Liver (tissue), 10 donors: ENCODE measurements around the gene SPDYE9. TPM values are rescaled to one million over a fixed set of nuclear protein-coding genes. Genes with fewer than 3 reads are reported as not detected.
"Not testable (repeated sequence)": the region's sequence is repeated elsewhere in the genome, so short reads cannot be mapped to it uniquely, and the experiment has no call there.

Experiments used
- DNase-seq: peaks from one replicate; pipeline ENCODE4 v3.0.0-alpha.2; 2017; ENCODE audit warnings: low spot score
- H3K27ac ChIP-seq, 2 donors: one replicate each; pipeline ENCODE4 v1.7.0; 2013; ENCODE audit warnings: inconsistent platforms in 2 of 2, low read length in 2 of 2, control low read depth in 1 of 2, low read depth in 1 of 2, mild to moderate bottlenecking in 1 of 2
- H3K27me3 ChIP-seq, 4 donors: one replicate each; pipeline versions ENCODE4 v1.6.1 to v1.7.0; 2013; ENCODE audit warnings: low read length in 3 of 4, inconsistent platforms in 1 of 4, mild to moderate bottlenecking in 1 of 4, moderate library complexity in 1 of 4; ENCODE audit not compliant: control insufficient read depth in 4 of 4, insufficient read depth in 4 of 4
- H3K36me3 ChIP-seq, 4 donors: one replicate each; pipeline versions ENCODE4 v1.6.1 to v1.7.0; 2013; ENCODE audit warnings: low read length in 3 of 4, mild to moderate bottlenecking in 3 of 4, low read depth in 1 of 4, moderate library complexity in 1 of 4; ENCODE audit not compliant: control insufficient read depth in 4 of 4, insufficient read depth in 3 of 4
- H3K4me1 ChIP-seq, 4 donors: one replicate each; pipeline versions ENCODE4 v1.6.1 to v1.7.0; 2013; ENCODE audit warnings: low read length in 3 of 4, mild to moderate bottlenecking in 3 of 4, moderate library complexity in 1 of 4; ENCODE audit not compliant: control insufficient read depth in 4 of 4, insufficient read depth in 4 of 4
- H3K4me3 ChIP-seq, 3 donors: one replicate each; pipeline versions ENCODE4 v1.6.1 to v1.7.0; 2013; ENCODE audit warnings: low read length in 3 of 3, control low read depth in 1 of 3, low read depth in 1 of 3, mild to moderate bottlenecking in 1 of 3
- H3K9ac ChIP-seq, 2 donors: one replicate each; pipeline ENCODE4 v1.7.0; 2013; ENCODE audit warnings: low read length in 2 of 2, mild to moderate bottlenecking in 2 of 2, moderate library complexity in 2 of 2, control low read depth in 1 of 2, low read depth in 1 of 2
- H3K9me3 ChIP-seq, 4 donors: one replicate each; pipeline versions ENCODE4 v1.6.1 to v1.7.0; 2013; ENCODE audit warnings: low read length in 3 of 4; ENCODE audit not compliant: control insufficient read depth in 4 of 4
- WGBS: extraction: QIAGEN DNeasy Blood & Tissue Kit; methylation state at CpG from one replicate; pipeline ENCODE4 v1.1.7; 2013; 5-methylcytosine and 5-hydroxymethylcytosine counted together
- polyA plus RNA-seq, 2 donors: library from polyadenylated mRNA; stranded (reverse) in 1 of 2; unstranded in 1 of 2; fragments of 200-250 nt in 1 of 2; fragments of >200 nt in 1 of 2; fragmentation: Nextera tagmentation in 1 of 2; extraction: Ambion mirVana in 1 of 2; gene quantifications; one replicate each; pipeline versions ENCODE4 v1.2.1 to v1.2.3, GENCODE V29; 2013 to 2015
- small RNA-seq: library from RNA; depleted of rRNA; stranded (forward); fragments of <200 nt; gene quantifications from one replicate; pipeline ENCODE3, GENCODE V24; 2014
- total RNA-seq, 2 donors: library from RNA; depleted of rRNA; stranded (reverse); fragments of >200 nt; gene quantifications; one replicate each; pipeline ENCODE4 v1.2.3, GENCODE V29; 2014
- donor health status: healthy.
- donor health status: healthy.
- donor health status: healthy.
- donor health status: healthy.
- donor health status: healthy.

Gene SPDYE9
- total and polyA plus RNA-seq, 4 donors, result 0.61 TPM; not detected in 3

DNA sequence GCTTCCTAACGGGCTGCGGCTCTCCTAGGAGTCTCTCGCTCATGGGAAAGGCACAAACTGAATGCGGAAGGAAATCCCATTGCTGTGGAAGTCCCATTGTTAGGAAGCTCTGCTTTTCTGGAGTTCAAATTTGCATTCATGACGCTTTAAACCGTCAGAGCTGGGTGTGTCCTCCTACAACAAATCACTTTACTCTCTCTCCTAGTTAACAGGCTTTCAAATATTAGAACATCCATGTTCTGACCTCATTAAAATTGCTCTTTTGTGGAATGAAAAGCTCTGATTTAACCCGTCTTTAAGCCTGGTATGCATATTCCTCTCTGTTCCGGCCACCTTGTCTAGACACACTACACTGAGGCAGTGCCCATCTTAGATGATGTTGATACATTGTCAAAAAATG is 56.2 kb downstream of the SPDYE9 start, which contains the start of gene SPDYE8:
SPDYE8 (minus strand) TSS at position 101 of the 400 bp plus-strand sequence. CDS start 1,800 bp downstream, outside the sequence.
- WGBS, result no CpG with 5 or more reads among the region's 8 CpGs
- H3K4me3 ChIP-seq, H3K9ac ChIP-seq, H3K27me3 ChIP-seq, H3K9me3 ChIP-seq, H3K36me3 ChIP-seq, H3K27ac ChIP-seq, DNase-seq, H3K4me1 ChIP-seq: not testable (repeated sequence)

Small RNAs within 50 kb of the gene (small RNA-seq; reads per million reads assigned to genes)
- gene RF00019, result not detected

Other genes with a start within 250 kb of the SPDYE9 start
- gene POM121, start 160.9 kb downstream of the SPDYE9 start, total RNA-seq, result 10 to 100 TPM in 1 of 2 donors, 1 to 10 TPM in 1; 8.5 to 10.6 TPM
- gene POM121, start 160.9 kb downstream of the SPDYE9 start, polyA plus RNA-seq, result 10 to 100 TPM in 1 of 2 donors, 1 to 10 TPM in 1; 6.1 to 13.8 TPM
- under 1 TPM in 1 of 2 donors, not detected in 1; 0.50 TPM for gene TRIM74, start 116.6 kb downstream of the SPDYE9 start, total RNA-seq
- gene TRIM74, start 116.6 kb downstream of the SPDYE9 start, polyA plus RNA-seq, result under 1 TPM in 1 of 2 donors, not detected in 1; 0.14 TPM
- not detected for gene SPDYE8, start 56.3 kb downstream of the SPDYE9 start, total RNA-seq
- gene SPDYE8, start 56.3 kb downstream of the SPDYE9 start, polyA plus RNA-seq, result under 1 TPM in 1 of 2 donors, not detected in 1; 0.43 TPM
- not detected for gene SPDYE11, start 28.1 kb downstream of the SPDYE9 start, total RNA-seq
- under 1 TPM in 1 of 2 donors, not detected in 1; 0.74 TPM for gene SPDYE11, start 28.1 kb downstream of the SPDYE9 start, polyA plus RNA-seq
- gene NSUN5, start 222.8 kb upstream of the SPDYE9 start, total RNA-seq, result 10 to 100 TPM in 1 of 2 donors, 1 to 10 TPM in 1; 9.0 to 12.4 TPM
- gene NSUN5, start 222.8 kb upstream of the SPDYE9 start, polyA plus RNA-seq, result 10 to 100 TPM in 1 of 2 donors, 1 to 10 TPM in 1; 7.2 to 11.7 TPM
- under 1 TPM; 0.14 to 0.17 TPM for gene TRIM50, start 242.0 kb upstream of the SPDYE9 start, total RNA-seq
- 1 to 10 TPM in 1 of 2 donors, under 1 TPM in 1; 0.14 to 1.4 TPM for gene TRIM50, start 242.0 kb upstream of the SPDYE9 start, polyA plus RNA-seq
- gene FKBP6, start 242.1 kb upstream of the SPDYE9 start, total RNA-seq, result not detected
- gene FKBP6, start 242.1 kb upstream of the SPDYE9 start, polyA plus RNA-seq, result not detected